HG02973 (cell line): Measurements from ENCODE around the gene NFIA.
"Not testable (repeated sequence)": the region's sequence is repeated elsewhere in the genome, so short reads cannot be mapped to it uniquely, and the experiment has no call there.

Source experiments
- ATAC-seq: cut with Tn5 transposase; IDR thresholded peaks from one replicate; pipeline ENCODE4 v1.9.1; 2021; ENCODE audit warnings: moderate library complexity; ENCODE audit not compliant: unreplicated experiment

Gene NFIA

DNA sequence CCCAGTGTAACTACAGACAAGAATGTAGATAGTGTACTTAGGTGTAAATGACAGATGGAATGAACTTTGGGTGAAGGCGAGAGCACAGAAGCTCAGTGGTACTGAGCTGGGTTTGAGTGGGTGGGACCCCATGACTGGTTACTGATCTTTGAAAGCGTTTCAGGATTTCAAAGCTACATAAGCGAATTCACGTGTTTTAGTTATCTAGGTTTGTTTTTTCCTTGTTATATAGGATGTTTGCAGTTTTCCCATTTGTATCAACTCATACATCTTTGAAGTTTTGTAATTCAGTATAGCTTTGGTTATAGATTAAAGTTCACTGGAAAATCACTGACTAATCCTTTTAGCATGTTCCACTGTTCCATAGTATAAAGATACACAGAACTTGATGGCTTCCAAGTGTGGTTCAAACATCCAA lies 182.5 kb downstream of the NFIA start:
- no peak for ATAC-seq

DNA sequence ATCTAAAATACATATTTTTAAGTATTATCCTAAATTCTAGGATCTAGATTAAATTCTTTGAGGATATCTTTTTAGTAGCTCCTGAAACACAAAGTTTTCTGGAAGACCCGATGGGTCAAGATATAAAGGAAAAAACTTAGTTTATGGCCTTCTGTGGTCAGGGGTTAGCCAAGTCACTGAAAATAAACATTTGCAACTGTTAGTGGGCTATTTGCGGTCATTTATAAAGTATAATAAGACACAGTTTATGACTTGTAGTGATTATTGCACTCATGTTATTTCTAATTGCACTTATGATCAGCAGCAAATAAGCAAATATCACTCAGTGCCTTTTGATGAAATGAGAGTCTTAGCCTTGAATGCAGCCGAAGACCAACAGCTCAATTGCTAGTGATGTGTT lies 183.3 kb downstream of the NFIA start:
- ATAC-seq = no peak

DNA sequence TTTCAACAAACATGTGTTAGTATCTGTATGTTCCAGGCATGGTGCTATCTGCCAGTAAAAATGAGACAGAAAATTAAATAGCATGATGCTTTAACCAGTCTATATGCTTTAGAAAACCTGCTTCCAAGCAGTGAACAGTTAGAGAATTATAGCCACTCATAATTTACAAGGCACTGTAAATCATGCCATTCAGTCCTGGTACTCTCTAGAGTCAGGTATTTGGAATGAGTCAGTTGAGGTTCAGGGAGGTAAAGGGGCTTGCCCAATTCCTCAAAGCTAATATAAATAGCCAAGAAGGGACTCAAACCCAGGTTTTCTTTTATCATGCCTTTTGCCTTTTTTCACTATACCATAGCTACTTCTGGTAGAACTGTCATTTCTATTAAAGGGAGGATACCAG lies 184.4 kb downstream of the NFIA start:
- no peak for ATAC-seq

DNA sequence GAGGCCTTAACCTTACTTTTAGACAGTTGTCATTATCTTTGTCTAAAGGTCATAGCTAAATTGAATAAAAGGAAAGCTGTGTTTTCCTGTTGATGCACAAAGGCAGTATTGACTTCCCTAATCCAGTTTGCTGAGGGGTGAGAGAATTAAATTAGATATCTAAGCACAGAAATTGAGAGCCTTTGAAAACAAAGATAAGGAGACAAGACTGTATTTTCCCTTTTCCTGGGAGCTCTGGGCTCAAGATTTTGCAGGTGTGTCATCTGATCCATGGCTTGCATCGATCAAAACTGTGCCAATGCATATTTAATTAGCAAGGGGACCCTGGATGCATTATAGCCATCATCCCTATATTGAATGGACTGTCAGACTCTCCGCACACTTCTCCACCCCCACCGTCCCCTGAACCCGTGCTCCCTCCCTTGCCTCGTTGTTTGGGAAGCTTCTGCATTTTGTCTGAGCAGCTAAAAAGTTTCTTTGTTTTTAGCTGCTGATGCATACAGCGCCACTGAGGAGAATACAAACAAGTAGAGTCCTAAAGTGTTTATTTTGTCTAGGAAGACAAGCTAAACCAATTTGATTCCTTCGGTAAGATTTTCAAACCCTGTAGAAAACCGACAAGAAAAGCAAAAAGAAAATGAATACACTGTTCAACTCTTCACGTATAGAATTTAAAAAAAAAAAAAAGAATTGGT lies 186.3 kb downstream of the NFIA start:
- ATAC-seq = no peak

DNA sequence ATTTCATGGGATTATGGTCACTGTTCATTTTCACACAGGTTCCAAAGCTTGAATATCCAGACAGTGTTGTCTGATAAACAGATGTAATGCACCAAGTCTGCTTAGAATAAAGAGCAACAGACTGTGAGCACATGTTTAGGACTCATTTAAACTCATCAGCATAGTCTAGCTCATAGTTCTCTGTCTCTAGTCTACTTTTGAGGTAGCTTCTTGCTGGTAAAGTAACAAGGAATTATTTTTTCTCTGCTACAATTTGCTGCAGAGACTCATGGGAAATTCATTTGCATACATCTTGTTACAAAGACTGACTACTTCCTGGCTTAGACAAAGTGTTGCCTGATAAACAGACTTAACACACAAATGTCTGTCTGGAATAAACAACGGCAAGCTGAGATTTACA lies 187.2 kb downstream of the NFIA start:
- no peak for ATAC-seq

DNA sequence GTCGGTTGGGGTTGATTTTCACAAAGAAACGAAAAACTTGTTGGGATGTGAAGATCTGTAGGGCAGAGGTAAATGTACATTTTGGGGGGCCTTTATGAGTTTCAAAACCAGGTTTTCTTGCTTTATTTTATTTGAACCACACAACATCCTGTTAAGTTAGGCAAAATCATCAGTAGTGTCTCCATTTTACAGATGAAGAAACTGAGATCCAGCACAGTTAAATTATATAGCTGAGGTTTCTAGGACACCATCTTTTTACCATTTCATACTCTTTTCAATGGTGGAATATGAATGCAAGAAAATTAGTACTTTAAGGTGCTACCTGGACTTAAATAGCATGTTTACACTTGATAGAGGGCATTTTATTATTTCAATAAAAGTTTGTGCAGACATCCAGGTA lies 187.7 kb downstream of the NFIA start:
- ATAC-seq = no peak

DNA sequence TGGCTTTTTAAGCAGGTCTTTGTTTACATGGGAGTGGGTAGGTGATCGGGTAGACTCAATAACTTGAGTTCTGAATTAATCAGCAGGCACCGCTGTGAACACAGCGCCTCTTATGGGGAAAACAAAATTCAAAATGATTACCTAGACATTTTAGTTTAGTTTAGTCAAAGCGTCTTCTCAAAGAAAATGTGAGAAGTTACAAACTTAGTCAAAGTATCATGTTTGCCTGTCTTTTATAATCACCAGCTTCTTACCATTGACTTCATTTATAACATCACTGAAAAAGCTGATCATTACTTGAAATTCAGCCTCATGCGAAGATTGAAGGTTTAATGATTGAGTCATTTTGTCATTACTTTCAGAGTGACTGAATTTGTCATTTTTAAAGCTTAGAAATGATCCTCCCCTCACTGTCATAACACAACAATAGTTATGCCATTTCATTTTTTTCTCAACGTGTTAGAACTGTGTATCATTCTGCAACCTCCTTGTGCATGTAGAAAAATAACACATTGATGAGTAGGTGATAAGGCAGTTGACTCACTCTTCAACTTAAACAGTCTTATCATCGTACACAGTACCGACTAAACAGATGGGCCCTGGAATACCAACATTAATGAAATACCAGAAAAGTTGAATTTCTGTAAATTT lies 188.5 kb downstream of the NFIA start:
- ATAC-seq = no peak

DNA sequence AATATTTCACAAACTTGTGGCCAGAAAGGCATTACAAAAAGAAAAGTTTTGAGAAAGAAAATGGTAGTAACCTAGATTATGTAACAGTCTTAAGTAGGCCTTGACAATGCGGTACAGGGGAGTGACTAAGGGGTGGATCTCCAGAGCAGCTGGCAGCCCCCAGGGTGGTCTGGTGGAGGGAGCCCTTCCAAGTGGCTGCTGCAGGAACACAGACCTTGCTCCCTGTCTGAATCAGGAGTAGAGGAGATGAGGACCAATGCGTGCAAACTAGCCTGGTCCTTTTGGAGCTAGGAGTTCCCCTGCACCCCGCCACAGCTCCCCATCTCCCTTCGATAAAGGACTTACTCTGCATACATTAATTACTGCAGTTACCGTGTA lies 189.0 kb downstream of the NFIA start:
- no peak for ATAC-seq

DNA sequence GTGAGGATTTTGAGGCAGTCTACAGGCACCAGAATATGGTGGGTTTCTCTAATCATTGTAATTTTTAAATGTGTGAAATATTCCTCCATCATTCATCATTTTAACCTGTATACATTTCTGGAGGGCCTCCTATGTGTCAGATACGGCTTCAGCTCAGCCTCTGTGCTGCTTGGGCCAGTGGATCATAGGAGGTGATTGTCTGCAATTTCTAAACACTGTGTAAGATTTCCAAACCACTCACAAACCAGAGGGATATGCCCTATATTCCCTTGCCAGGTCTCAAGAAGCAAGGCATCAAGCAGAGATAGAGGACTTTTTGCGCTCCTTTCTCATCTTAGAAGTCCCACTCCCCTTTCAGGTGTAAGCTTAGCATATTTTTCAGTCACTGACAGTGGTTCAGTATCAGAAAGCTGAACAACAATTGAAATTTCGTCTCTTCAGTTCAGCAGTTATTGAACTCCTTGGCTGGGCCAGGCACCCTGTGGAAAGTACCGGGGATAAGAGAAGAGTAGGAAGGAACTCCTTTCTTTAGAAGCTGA lies 190.9 kb downstream of the NFIA start:
- ATAC-seq = no peak

DNA sequence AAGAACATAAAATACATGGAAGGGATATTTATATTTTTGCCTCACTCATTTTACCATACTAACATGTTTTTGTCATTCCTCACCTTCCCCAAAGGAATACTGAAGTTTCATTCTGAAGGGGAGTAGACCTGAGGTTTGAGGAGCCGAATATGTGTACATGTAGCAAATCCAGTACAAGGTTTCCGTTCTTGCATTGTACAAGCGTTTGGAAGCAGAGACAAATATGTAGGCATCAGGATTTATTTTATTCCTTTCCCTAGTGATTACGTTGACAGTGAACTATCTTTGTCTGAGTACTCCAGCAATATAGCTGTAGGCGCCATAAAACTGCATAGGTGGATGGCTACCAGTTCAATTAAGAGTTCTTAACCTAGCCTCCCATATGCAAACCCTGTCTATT lies 191.5 kb downstream of the NFIA start:
- no peak for ATAC-seq

DNA sequence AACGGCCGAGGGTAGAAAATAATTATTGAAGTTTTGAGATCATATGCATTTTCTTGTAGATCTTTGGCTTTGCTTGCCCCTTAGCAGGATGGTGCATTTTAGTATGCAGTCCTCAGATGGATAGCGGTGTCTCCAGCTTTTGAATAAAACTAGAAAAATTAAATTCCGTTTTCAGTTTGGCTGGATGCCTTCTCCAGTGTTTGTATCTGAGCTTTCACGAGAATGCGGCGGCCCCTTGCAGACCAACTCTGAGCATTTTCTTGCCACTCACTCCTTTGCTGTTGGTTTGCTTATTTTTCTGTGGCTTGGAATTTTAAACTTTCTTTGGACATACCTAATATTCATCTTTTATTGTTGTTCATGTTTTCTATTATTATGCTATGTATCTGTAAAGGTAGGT lies 192.6 kb downstream of the NFIA start:
- ATAC-seq = no peak

DNA sequence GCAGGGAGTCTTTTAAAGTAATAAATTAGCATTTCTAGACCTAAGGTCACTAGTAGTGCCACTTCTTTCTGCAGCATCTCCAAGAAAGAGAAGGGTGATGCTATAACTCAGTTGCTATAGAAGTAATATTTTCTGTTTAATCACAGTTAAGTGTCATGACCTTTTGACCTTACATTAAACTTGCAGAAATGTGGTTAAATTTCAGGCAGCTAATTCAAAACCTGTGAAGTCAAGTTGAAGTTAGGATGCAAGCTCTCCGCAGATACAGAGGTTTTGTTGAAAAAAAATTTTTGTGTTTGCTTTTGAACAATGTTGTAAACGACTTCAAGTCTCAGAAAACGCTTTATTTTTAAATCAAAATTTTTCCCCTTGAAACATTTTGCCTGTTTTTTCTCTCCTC lies 193.9 kb downstream of the NFIA start:
- no peak for ATAC-seq

DNA sequence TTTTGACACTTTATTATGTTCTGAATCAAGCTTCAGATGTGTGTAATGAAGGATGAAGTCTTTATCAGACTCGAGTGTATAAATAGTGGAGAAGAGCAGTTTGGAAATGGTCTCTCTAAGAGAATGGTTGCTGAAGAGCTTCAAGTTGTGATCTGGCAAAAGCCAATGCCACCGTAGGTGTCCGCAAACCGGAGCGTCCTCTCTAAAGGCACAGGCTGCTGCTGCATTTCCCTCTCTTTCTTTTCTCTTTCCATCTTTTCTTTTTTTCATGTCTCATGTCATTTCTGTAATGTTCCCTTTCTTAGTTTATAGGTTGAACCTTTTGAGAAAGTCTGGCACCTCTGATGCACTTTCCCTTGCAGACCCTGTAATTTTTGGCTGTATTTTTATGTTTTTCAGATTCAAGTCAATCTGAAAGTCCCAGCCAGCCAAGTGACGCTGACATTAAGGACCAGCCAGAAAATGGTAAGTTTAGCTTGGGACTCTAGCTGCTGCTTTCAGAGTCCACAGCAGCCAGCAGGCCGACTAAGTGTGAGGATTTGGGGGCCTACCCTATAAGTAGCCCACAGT lies 194.8 kb downstream of the NFIA start:
- ATAC-seq = no peak

DNA sequence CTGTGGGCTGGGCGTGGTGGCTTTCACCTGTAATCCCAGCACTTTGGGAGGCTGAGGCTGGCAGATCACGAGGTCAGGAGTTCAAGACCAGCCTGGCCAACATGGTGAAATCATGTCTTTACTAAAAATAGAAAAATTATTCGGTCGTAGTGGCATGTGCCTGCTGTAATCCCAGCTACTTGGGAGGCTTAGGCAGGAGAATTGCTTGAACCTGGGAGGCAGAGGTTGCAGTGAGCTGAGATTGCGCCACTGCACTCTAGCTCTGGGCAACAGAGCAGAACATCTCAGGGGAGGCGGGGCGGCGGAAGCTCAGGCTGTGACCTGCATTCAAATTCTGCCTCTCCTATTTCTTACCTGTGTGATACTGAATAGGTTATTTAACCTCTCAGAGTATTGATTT lies 196.1 kb downstream of the NFIA start:
- ATAC-seq = not testable (repeated sequence)

DNA sequence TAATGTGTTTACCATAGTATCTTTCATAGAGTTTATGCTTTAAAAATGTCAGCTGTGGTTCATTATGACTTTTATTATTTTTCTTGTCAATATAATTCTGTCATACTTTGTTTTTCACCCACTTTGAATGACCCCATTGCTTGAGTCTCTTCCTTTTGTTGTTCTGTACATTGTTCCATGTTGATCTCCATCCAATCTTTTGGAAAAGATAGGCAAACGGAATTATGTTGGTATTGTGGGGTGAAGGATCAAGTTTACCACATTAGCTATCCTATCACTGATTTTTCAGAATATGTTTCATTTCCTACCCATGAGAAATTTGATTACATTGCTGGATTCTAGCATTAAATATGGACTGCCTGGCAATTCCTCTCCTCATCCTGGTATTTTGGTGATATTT lies 196.6 kb downstream of the NFIA start:
- no peak for ATAC-seq

DNA sequence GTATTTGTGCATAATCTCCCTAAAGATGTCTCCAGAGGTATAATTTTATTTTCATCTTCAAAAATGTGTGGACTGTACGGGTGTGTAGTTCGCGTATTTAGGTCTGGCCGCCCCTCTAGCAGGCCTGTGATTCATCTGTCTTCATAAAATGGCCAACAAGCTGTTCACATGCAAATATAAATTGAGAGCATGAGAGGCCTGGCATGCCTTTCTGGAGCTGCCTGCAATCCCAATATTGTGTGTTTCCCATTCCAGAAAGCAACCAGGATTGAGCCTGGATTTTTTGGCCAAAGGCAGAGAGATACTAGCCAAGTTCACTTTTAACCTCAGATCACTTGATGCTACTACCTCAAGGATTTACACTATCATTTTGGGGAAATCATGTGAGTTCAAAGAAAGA lies 197.2 kb downstream of the NFIA start:
- no peak for ATAC-seq

DNA sequence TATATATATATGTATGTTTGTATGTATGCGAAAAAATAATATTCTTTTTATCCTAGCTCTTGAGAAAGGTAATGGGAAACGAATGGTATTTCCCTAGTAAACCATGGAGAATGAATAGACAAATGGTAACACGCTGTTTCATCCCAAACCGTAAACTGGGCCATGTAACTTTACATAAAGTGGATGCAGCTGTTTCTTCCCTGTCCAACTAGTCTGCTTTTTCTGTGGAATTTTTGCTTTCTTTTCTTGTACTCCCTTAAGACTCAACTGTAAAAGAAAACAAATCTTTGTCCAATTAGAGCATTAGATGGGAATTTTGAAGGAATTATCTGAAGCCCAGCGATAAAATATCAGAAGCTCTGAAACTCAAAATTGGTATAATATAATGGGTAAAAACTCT lies 198.1 kb downstream of the NFIA start:
- ATAC-seq = no peak

DNA sequence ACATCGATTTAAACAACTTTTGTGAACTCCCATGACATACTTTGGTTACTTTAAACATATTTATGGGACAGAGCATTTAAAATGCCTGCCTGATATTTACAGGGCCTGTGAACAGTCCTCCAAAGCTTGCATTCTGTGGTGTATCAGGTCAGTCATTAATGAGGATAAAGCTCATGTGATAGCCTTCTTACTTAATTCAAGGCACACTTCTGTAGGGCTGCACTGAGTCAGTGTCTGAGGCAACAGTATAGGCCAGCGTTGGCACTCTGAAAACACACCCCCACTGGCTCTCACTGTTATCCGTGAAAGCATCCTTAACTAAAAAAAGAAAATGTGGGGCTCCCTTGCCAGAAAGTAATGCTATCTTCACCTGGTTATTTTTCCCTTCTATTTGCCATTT lies 200.0 kb downstream of the NFIA start:
- no peak for ATAC-seq

DNA sequence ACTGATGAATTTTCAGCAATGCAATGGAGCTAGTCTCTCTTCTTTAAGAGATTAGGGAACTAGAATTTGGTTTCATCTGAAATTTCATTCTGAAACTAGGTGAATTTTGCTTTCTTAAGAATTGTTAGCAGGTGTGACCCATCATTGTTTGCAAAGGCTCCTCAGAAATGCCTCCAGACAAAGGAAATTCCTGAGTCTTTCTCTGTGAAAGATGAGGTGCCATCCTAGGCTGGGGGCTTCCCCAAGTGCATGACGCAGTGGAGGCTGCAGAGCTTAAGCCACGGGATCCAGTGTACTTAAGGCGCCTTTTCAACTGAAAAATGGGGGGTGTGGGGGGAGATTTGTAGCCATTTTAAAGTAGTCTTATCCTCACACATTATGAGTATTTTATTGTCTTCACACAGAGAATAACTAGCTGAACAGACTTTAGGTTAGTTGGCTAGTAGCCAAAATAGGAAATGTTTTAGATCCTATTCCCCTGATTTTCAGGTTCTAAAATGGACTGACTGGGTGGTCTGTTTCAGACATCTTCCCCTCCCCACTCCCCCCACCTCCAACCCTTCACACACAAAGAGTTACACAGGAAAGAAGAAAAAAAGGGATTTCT lies 202.0 kb downstream of the NFIA start:
- ATAC-seq = no peak

DNA sequence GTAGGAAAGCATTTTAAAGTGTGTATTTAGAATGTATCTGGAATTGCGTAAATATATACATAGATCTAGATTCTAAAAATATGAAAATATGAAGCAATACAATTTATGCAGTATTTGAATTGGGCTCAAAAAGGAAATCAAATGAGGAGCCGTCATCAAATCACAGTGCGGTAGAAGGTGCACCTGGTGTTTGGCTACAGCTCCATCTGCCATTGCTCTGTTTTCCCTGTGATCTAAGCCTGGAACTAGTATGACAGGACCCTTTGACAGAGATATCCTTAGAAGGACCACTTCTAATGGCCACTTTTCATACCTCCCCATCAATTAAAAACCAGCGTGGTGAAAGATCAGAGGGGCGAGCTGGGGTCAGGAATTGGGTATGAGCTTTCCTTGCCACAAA lies 202.6 kb downstream of the NFIA start:
- no peak for ATAC-seq

DNA sequence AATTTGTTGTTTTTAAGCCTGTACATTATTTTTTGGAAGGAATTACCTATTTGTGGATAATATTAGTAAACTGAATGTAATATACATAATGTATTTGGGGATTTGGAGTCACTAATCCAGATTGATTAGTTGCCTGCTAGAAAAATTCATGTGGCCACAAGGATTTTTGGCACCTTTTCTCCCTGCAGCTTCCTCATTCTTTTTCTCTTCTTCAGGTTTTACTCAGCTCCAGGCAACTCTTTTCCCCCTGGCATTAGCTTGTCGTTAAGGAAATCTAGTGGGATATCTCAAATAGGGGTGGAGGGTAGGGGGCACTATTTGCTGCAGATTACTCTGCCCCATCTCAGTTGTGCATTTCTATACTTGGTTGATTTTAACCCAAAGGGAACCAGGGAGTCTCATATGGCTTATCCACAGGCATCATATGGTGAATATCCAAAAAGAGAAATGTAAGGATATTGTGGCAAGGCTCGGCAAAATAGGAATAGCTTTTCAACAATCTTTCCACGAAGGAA lies 203.1 kb downstream of the NFIA start:
- ATAC-seq = no peak

DNA sequence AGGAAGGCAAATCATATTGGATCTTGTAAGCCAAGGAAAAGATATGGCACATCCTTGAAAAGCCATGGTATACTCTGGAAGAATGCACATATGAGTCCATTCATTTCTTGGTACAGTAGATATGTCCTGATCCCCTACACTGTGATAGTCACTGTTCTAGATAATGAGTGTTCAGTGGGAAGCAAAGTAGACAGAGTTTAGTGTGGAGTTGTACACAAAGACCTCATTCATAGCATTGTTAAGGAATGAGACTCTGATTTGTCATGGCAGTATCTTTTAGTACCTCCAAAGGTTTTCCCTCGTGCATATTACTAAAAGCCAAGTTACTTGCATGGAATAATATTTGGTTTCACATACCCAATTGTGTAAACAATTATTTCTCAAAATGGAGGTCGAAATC lies 204.7 kb downstream of the NFIA start:
- no peak for ATAC-seq
